Stimulated activated CD8-positive, alpha-beta memory T cell treated with anti-CD3 and anti-CD28 coated beads, Interleukin-4, amount 100 ng/mL, for 4 hours (primary cell): ENCODE measurements around the gene IFITM5.
"Not testable (repeated sequence)": the region's sequence is repeated elsewhere in the genome, so short reads cannot be mapped to it uniquely, and the experiment has no call there.

Source experiments
- DNase-seq, 2 donors: peaks; one replicate each; pipeline ENCODE4 v3.0.0-alpha.2; 2020; ENCODE audit warnings: low read depth in 2 of 2, low spot score in 1 of 2

IFITM5 gene

GRCh38 chr11:313304-313786 lies 14.0 kb upstream of the IFITM5 start:
- no peak for DNase-seq

GRCh38 chr11:312092-312816 lies 12.9 kb upstream of the IFITM5 start:
- no peak for DNase-seq

- DNase-seq = not testable (repeated sequence)
Measured at GRCh38 chr11:311013-311748, 11.9 kb upstream of the IFITM5 start.

GRCh38 chr11:309979-310572 lies 10.8 kb upstream of the IFITM5 start:
- DNase-seq = not testable (repeated sequence)

GRCh38 chr11:308740-309665 lies 9.7 kb upstream of the IFITM5 start:
- not testable (repeated sequence) for DNase-seq

- not testable (repeated sequence) for DNase-seq
Measured at GRCh38 chr11:307766-308708, 8.7 kb upstream of the IFITM5 start, which contains the start of gene IFITM2. Gene IFITM2, plus strand, starts transcription at chr11:307816. Its CDS starts 377 bp downstream, at chr11:308193.

- no peak for DNase-seq
Measured at GRCh38 chr11:306645-307371, 7.5 kb upstream of the IFITM5 start.

GRCh38 chr11:305844-306211 lies 6.5 kb upstream of the IFITM5 start:
- no peak for DNase-seq

GRCh38 chr11:304915-305843 lies 5.9 kb upstream of the IFITM5 start:
- DNase-seq = no peak

GRCh38 chr11:304061-304506 lies 4.8 kb upstream of the IFITM5 start:
- DNase-seq = no peak

GRCh38 chr11:303363-303762 lies 4.0 kb upstream of the IFITM5 start:
- DNase-seq = no peak

- no peak for DNase-seq
Measured at GRCh38 chr11:299951-300735, 817 bp upstream of the IFITM5 start.

GRCh38 chr11:298406-299065 lies 790 bp downstream of the IFITM5 start:
- no peak for DNase-seq

GRCh38 chr11:297586-298405 lies 1.5 kb downstream of the IFITM5 start:
- no peak for DNase-seq

- no peak for DNase-seq
Measured at GRCh38 chr11:297051-297585, 2.2 kb downstream of the IFITM5 start.
